CD4-positive, alpha-beta T cell treated with Interleukin-4 for 1 hour (primary cell): ENCODE data around the gene MCF2L.
"Not testable (repeated sequence)": the region's sequence is repeated elsewhere in the genome, so short reads cannot be mapped to it uniquely, and the experiment has no call there.

Experiments used
- DNase-seq, 2 donors: peaks; one replicate each; pipeline ENCODE4 v3.0.0-alpha.2; 2020 to 2022

Gene MCF2L

GRCh38 chr13:113102727-113103126 lies 133.7 kb downstream of the MCF2L start:
- DNase-seq, result no peak

- no peak for DNase-seq
Measured at GRCh38 chr13:113103646-113104045, 134.6 kb downstream of the MCF2L start.

GRCh38 chr13:113105032-113105920 lies 136.3 kb downstream of the MCF2L start, which contains the start of gene F7:
TSS of gene F7 (plus strand) at chr13:113105791. CDS start at chr13:113105842, 51 bp downstream.
- DNase-seq, result no peak

GRCh38 chr13:113105921-113106452 lies 137.0 kb downstream of the MCF2L start:
- DNase-seq, result no peak

- no peak for DNase-seq
Measured at GRCh38 chr13:113106711-113107351, 137.8 kb downstream of the MCF2L start.

GRCh38 chr13:113108521-113108920 lies 139.5 kb downstream of the MCF2L start:
- not testable (repeated sequence) for DNase-seq

- DNase-seq, result peak in 1 of 2 donors; percentile 2
Measured at GRCh38 chr13:113109151-113110047, 140.4 kb downstream of the MCF2L start.

GRCh38 chr13:113110048-113110851 lies 141.2 kb downstream of the MCF2L start:
- DNase-seq, result peak; percentile 5 to 10

GRCh38 chr13:113110852-113111315 lies 141.9 kb downstream of the MCF2L start:
- DNase-seq, result peak in 1 of 2 donors; percentile 10

- peak in 1 of 2 donors; percentile 9 for DNase-seq
Measured at GRCh38 chr13:113111821-113112220, 142.8 kb downstream of the MCF2L start.

- DNase-seq, result peak in 1 of 2 donors; percentile 7
Measured at GRCh38 chr13:113112475-113112874, 143.5 kb downstream of the MCF2L start.

- DNase-seq, result peak in 1 of 2 donors; percentile 10
Measured at GRCh38 chr13:113112893-113113845, 144.2 kb downstream of the MCF2L start.

GRCh38 chr13:113113846-113114271 lies 144.8 kb downstream of the MCF2L start:
- no peak for DNase-seq

GRCh38 chr13:113114511-113115362 lies 145.7 kb downstream of the MCF2L start:
- DNase-seq, result no peak

GRCh38 chr13:113115363-113116205 lies 146.6 kb downstream of the MCF2L start:
- DNase-seq, result no peak

GRCh38 chr13:113116206-113116800 lies 147.3 kb downstream of the MCF2L start:
- no peak for DNase-seq

- no peak for DNase-seq
Measured at GRCh38 chr13:113116871-113117271, 147.9 kb downstream of the MCF2L start.

GRCh38 chr13:113117335-113117872 lies 148.4 kb downstream of the MCF2L start:
- DNase-seq, result no peak
